ENCODE data around the gene PNLIPRP2.

DNA sequence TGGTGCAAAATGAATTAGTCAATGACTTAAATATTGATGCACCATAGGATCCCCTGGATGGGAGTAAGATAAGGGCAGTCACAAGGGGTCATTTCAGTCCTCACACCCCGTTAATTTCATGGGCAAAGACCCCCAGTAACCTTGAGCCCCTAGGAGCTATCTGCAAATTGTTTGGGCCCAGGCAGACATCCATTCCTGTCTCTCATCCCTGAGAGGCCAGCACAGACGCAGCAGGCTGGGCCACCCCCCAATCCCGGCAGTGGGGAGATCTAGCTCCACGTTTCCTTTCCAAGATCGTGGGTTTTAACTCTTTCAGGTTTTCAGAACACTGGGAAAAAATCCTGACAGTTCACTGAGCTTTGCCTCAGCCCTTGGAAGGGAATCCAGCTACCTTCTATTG lies 40.1 kb downstream of the PNLIPRP2 start:
- TF ChIP-seq CTCF (IDR thresholded peaks at IDR 0.05) (no peak), POLR2A (IDR thresholded peaks at IDR 0.05; ENCODE audit: low read depth) (no peak), POLR2AphosphoS5 (IDR thresholded peaks at IDR 0.05) (no peak), EP300 (IDR thresholded peaks at IDR 0.05) (no peak)

All from esophagus muscularis mucosa (tissue), 4 donors.